Measurements from ENCODE around the gene TOP2A.

The TOP2A gene

DNA sequence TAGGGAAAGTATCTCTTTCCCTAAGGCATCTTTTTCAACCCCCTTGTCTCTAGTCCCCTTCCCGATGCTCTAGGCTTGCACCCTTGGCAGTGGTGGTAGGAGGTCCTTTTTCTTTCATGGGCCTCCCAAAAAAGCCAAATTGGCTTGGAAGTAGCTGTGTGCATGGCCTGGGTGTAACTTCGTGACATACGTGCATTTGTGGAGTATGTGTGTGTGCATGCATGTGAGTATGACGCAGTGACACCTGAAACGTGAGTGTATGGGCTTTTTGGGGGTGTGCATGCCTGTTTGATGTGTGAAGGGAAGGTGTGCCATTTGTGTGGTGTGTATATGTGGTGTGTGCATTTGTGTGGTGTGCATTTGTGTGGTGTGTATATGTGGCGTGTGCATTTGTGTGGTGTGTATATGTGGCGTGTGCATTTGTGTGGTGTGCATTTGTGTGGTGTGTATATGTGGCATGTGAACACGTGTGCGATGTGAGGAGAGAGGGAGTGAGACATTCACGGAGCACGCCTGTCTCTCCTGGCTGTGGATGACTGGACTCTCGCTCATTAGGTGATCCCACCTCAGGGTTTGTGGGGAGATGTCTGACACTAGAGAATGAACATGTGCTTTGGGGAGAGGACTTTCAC lies 41.3 kb upstream of the TOP2A start:
- Histone ChIP-seq H2BK120ac (ENCODE audit: low read depth, low read length) (no peak overlapping the region), H3K18ac (ENCODE audit: low read length) (peak overlapping the region; percentile 61), H3K14ac (ENCODE audit: low read length) (no peak overlapping the region), H3K79me1 (ENCODE audit: low read depth, low read length) (no peaks in the 10 kb centered on the region), H3K4ac (ENCODE audit: low read length) (no peak overlapping the region), H2AFZ (ENCODE audit: low read length) (no peak overlapping the region), H2BK5ac (ENCODE audit: low read length) (no peak overlapping the region), H3K27ac (replicated peaks; ENCODE audit: low read length) (no peak overlapping the region), H3K23ac (ENCODE audit: low read depth, low read length, poor library complexity) (no peak overlapping the region), H3K27me3 (ENCODE audit: control insufficient read depth in 3 of 3, insufficient read depth in 3 of 3, low read depth in 1 of 3, low read length in 3 of 3) (no peaks in the 10 kb centered on the region), H3K4me1 (ENCODE audit: control insufficient read depth in 2 of 2, insufficient read depth in 1 of 2, low read depth in 1 of 2, low read length in 2 of 2) (peaks cover 12 to 14% of the 10 kb centered on the region in 2 donors), H4K91ac (ENCODE audit: low read depth, low read length, poor library complexity) (no peak overlapping the region), H3K9ac (ENCODE audit: low read depth, low read length, poor library complexity) (no peak overlapping the region), H3K4me2 (ENCODE audit: insufficient read depth, low read length, poor library complexity, severe bottlenecking) (no peak overlapping the region), H3K9me3 (replicated peaks in 1 of 2; ENCODE audit: control insufficient read depth in 2 of 2, insufficient read depth in 1 of 2, low read depth in 1 of 2, low read length in 2 of 2) (no peaks in the 10 kb centered on the region), H3K4me3 (ENCODE audit: low read length in 2 of 2) (no peak overlapping the region), H2AK5ac (ENCODE audit: low read depth, low read length) (no peak overlapping the region), H2BK15ac (ENCODE audit: low read length) (no peak overlapping the region), H4K8ac (ENCODE audit: low read depth, low read length) (no peak overlapping the region), H3K36me3 (replicated peaks in 1 of 2; ENCODE audit: control insufficient read depth in 2 of 2, insufficient read depth in 2 of 2, low read length in 2 of 2) (peaks cover 9 to 27% of the 10 kb centered on the region in 2 donors), H2BK12ac (ENCODE audit: low read length) (no peak overlapping the region)
- WGBS, 2 donors (ENCODE audit: extremely low coverage in 2 of 2, insufficient read length in 2 of 2, insufficient replicate concordance in 1 of 2): 100% methylated on average over 1 of the region's 12 CpGs; no CpG with 5 or more reads in 1 of the 2 donors
- no peak for DNase-seq (ENCODE audit: low spot score)

GRCh38 chr17:40457964-40458791 lies 40.5 kb upstream of the TOP2A start:
- Histone ChIP-seq H3K9ac (ENCODE audit: low read depth, low read length, poor library complexity) (no peak overlapping the region), H4K91ac (ENCODE audit: low read depth, low read length, poor library complexity) (no peak overlapping the region), H3K23ac (ENCODE audit: low read depth, low read length, poor library complexity) (no peak overlapping the region), H2BK5ac (ENCODE audit: low read length) (peak overlapping the region; percentile 22), H3K14ac (ENCODE audit: low read length) (no peak overlapping the region), H2BK120ac (ENCODE audit: low read depth, low read length) (no peak overlapping the region), H2BK12ac (ENCODE audit: low read length) (no peak overlapping the region), H3K79me1 (ENCODE audit: low read depth, low read length) (no peaks in the 10 kb centered on the region), H3K36me3 (replicated peaks in 1 of 2; ENCODE audit: control insufficient read depth in 2 of 2, insufficient read depth in 2 of 2, low read length in 2 of 2) (peaks cover 9 to 35% of the 10 kb centered on the region in 2 donors), H3K4me3 (ENCODE audit: low read length in 2 of 2) (no peak overlapping the region), H3K9me3 (replicated peaks in 1 of 2; ENCODE audit: control insufficient read depth in 2 of 2, insufficient read depth in 1 of 2, low read depth in 1 of 2, low read length in 2 of 2) (no peaks in the 10 kb centered on the region), H2AFZ (ENCODE audit: low read length) (no peak overlapping the region), H2BK15ac (ENCODE audit: low read length) (no peak overlapping the region), H3K27ac (replicated peaks; ENCODE audit: low read length) (no peak overlapping the region), H2AK5ac (ENCODE audit: low read depth, low read length) (peak overlapping the region; percentile 30), H3K27me3 (ENCODE audit: control insufficient read depth in 3 of 3, insufficient read depth in 3 of 3, low read depth in 1 of 3, low read length in 3 of 3) (no peaks in the 10 kb centered on the region), H3K4me1 (ENCODE audit: control insufficient read depth in 2 of 2, insufficient read depth in 1 of 2, low read depth in 1 of 2, low read length in 2 of 2) (peaks cover 12 to 14% of the 10 kb centered on the region in 2 donors), H3K18ac (ENCODE audit: low read length) (peak overlapping the region; percentile 60), H3K4ac (ENCODE audit: low read length) (no peak overlapping the region), H4K8ac (ENCODE audit: low read depth, low read length) (no peak overlapping the region), H3K4me2 (ENCODE audit: insufficient read depth, low read length, poor library complexity, severe bottlenecking) (no peak overlapping the region)
- no CpG with 5 or more reads among the region's 16 CpGs for WGBS, 2 donors (ENCODE audit: extremely low coverage in 2 of 2, insufficient read length in 2 of 2, insufficient replicate concordance in 1 of 2)
- DNase-seq (ENCODE audit: low spot score): no peak

- no peak overlapping the region for H3K18ac ChIP-seq (ENCODE audit: low read length)
- no peak overlapping the region for H3K4me2 ChIP-seq (ENCODE audit: insufficient read depth, low read length, poor library complexity, severe bottlenecking)
- no peak overlapping the region for H4K91ac ChIP-seq (ENCODE audit: low read depth, low read length, poor library complexity)
- H3K36me3 ChIP-seq (replicated peaks in 1 of 2; ENCODE audit: control insufficient read depth in 2 of 2, insufficient read depth in 2 of 2, low read length in 2 of 2): peaks cover 9 to 39% of the 10 kb centered on the region in 2 donors
- H4K8ac ChIP-seq (ENCODE audit: low read depth, low read length): no peak overlapping the region
- H2AFZ ChIP-seq (ENCODE audit: low read length): no peak overlapping the region
- WGBS, 2 donors (ENCODE audit: extremely low coverage in 2 of 2, insufficient read length in 2 of 2, insufficient replicate concordance in 1 of 2): no CpG with 5 or more reads among the region's 3 CpGs
- no peak overlapping the region for H3K27ac ChIP-seq (replicated peaks; ENCODE audit: low read length)
- H2BK15ac ChIP-seq (ENCODE audit: low read length): no peak overlapping the region
- H3K9me3 ChIP-seq (replicated peaks in 1 of 2; ENCODE audit: control insufficient read depth in 2 of 2, insufficient read depth in 1 of 2, low read depth in 1 of 2, low read length in 2 of 2): no peaks in the 10 kb centered on the region
- no peaks in the 10 kb centered on the region for H3K27me3 ChIP-seq (ENCODE audit: control insufficient read depth in 3 of 3, insufficient read depth in 3 of 3, low read depth in 1 of 3, low read length in 3 of 3)
- H3K14ac ChIP-seq (ENCODE audit: low read length): no peak overlapping the region
- no peak overlapping the region for H2BK120ac ChIP-seq (ENCODE audit: low read depth, low read length)
- H3K79me1 ChIP-seq (ENCODE audit: low read depth, low read length): no peaks in the 10 kb centered on the region
- H3K9ac ChIP-seq (ENCODE audit: low read depth, low read length, poor library complexity): no peak overlapping the region
- no peak overlapping the region for H2AK5ac ChIP-seq (ENCODE audit: low read depth, low read length)
- no peak overlapping the region for H3K4me3 ChIP-seq (ENCODE audit: low read length in 2 of 2)
- no peak overlapping the region for H2BK12ac ChIP-seq (ENCODE audit: low read length)
- H2BK5ac ChIP-seq (ENCODE audit: low read length): no peak overlapping the region
- H3K4ac ChIP-seq (ENCODE audit: low read length): no peak overlapping the region
- H3K4me1 ChIP-seq (ENCODE audit: control insufficient read depth in 2 of 2, insufficient read depth in 1 of 2, low read depth in 1 of 2, low read length in 2 of 2): peaks cover 5 to 11% of the 10 kb centered on the region in 2 donors
- H3K23ac ChIP-seq (ENCODE audit: low read depth, low read length, poor library complexity): no peak overlapping the region
- DNase-seq (ENCODE audit: low spot score): no peak
Observed at GRCh38 chr17:40457369-40457768, 39.7 kb upstream of the TOP2A start.

- no peak overlapping the region for H3K4me3 ChIP-seq (ENCODE audit: low read length in 2 of 2)
- WGBS, 2 donors (ENCODE audit: extremely low coverage in 2 of 2, insufficient read length in 2 of 2, insufficient replicate concordance in 1 of 2): no CpG with 5 or more reads among the region's 16 CpGs
- H2BK5ac ChIP-seq (ENCODE audit: low read length): no peak overlapping the region
- H3K23ac ChIP-seq (ENCODE audit: low read depth, low read length, poor library complexity): no peak overlapping the region
- H3K4ac ChIP-seq (ENCODE audit: low read length): no peak overlapping the region
- no peak overlapping the region for H4K91ac ChIP-seq (ENCODE audit: low read depth, low read length, poor library complexity)
- H2BK120ac ChIP-seq (ENCODE audit: low read depth, low read length): no peak overlapping the region
- no peak for DNase-seq (ENCODE audit: low spot score)
- no peak overlapping the region for H3K18ac ChIP-seq (ENCODE audit: low read length)
- no peak overlapping the region for H2BK12ac ChIP-seq (ENCODE audit: low read length)
- H3K9me3 ChIP-seq (replicated peaks in 1 of 2; ENCODE audit: control insufficient read depth in 2 of 2, insufficient read depth in 1 of 2, low read depth in 1 of 2, low read length in 2 of 2): no peaks in the 10 kb centered on the region
- H3K36me3 ChIP-seq (replicated peaks in 1 of 2; ENCODE audit: control insufficient read depth in 2 of 2, insufficient read depth in 2 of 2, low read length in 2 of 2): peaks cover 9 to 39% of the 10 kb centered on the region in 2 donors
- H3K4me1 ChIP-seq (ENCODE audit: control insufficient read depth in 2 of 2, insufficient read depth in 1 of 2, low read depth in 1 of 2, low read length in 2 of 2): peaks cover 2 to 11% of the 10 kb centered on the region in 2 donors
- H3K14ac ChIP-seq (ENCODE audit: low read length): no peak overlapping the region
- no peak overlapping the region for H2AFZ ChIP-seq (ENCODE audit: low read length)
- no peak overlapping the region for H3K27ac ChIP-seq (replicated peaks; ENCODE audit: low read length)
- no peak overlapping the region for H3K9ac ChIP-seq (ENCODE audit: low read depth, low read length, poor library complexity)
- H3K27me3 ChIP-seq (ENCODE audit: control insufficient read depth in 3 of 3, insufficient read depth in 3 of 3, low read depth in 1 of 3, low read length in 3 of 3): no peaks in the 10 kb centered on the region
- no peaks in the 10 kb centered on the region for H3K79me1 ChIP-seq (ENCODE audit: low read depth, low read length)
- no peak overlapping the region for H2AK5ac ChIP-seq (ENCODE audit: low read depth, low read length)
- no peak overlapping the region for H3K4me2 ChIP-seq (ENCODE audit: insufficient read depth, low read length, poor library complexity, severe bottlenecking)
- H4K8ac ChIP-seq (ENCODE audit: low read depth, low read length): no peak overlapping the region
- H2BK15ac ChIP-seq (ENCODE audit: low read length): no peak overlapping the region
Observed at GRCh38 chr17:40456396-40456951, 38.8 kb upstream of the TOP2A start.
